H1 (cell line): Measurements from ENCODE around the gene CLINT1. TPM values are rescaled to one million over a fixed set of nuclear protein-coding genes. Genes with fewer than 3 reads are reported as not detected.

Experiments used
- CHD1 ChIP-seq: IDR thresholded peaks from 2 replicates; pipeline ENCODE4 v1.6.1; 2012; ENCODE audit warnings: low read depth, low read length, improper control_type of control experiment
- CHD2 ChIP-seq: IDR thresholded peaks from 2 replicates; pipeline ENCODE4 v1.6.1; 2012; ENCODE audit warnings: low read length, improper control_type of control experiment
- CHD7 ChIP-seq: fragments of 300-600 bp; sonication (generic); IDR thresholded peaks from 2 replicates; pipeline ENCODE4 v1.7.1; 2012; ENCODE audit warnings: low read length, moderate library complexity, mild to moderate bottlenecking, inconsistent platforms; ENCODE audit not compliant: insufficient replicate concordance
- HDAC2 ChIP-seq, 2 experiments: fragments of 300-600 bp in 1 of 2; sonication (generic) in 1 of 2; IDR thresholded peaks; 2 replicates each; pipeline ENCODE4 v1.6.1; 2011 to 2012; ENCODE audit warnings: low read depth in 2 of 2, low read length in 2 of 2, mild to moderate bottlenecking in 2 of 2, moderate library complexity in 2 of 2, borderline replicate concordance in 1 of 2, inconsistent platforms in 1 of 2
- JUND ChIP-seq: IDR thresholded peaks from 2 replicates; pipeline ENCODE4 v1.6.1; 2011; ENCODE audit warnings: mild to moderate bottlenecking, improper control_type of control experiment, low read length
- KDM4A ChIP-seq: IDR thresholded peaks from one replicate; pipeline ENCODE4 v1.7.1; 2012; ENCODE audit warnings: low read depth, mild to moderate bottlenecking, moderate library complexity, low read length, inconsistent platforms; ENCODE audit not compliant: severe bottlenecking
- KDM5A ChIP-seq: fragments of 200-600 bp; IDR thresholded peaks from 2 replicates; pipeline ENCODE4 v1.7.1; 2012; ENCODE audit warnings: mild to moderate bottlenecking, low read length, inconsistent platforms, mixed read lengths
- SIRT6 ChIP-seq: IDR thresholded peaks from one replicate; pipeline ENCODE4 v1.7.1; 2012; ENCODE audit warnings: low read length, inconsistent platforms
- polyA plus RNA-seq, 7 experiments: library from polyadenylated mRNA; depleted of rRNA in 3 of 7; stranded (reverse) in 5 of 7; unstranded in 2 of 7; fragments of >200 nt in 5 of 7; fragments of 200-250 nt in 2 of 7; gene quantifications; 1 replicate in 5 of 7; 2 replicates in 1 of 7; 4 replicates in 1 of 7; pipeline versions ENCODE4 v1.2.1 to v1.2.3, GENCODE V29; 2011 to 2013; ENCODE audit warnings: missing spikeins in 2 of 7, mixed read lengths in 2 of 7
- total RNA-seq: library from RNA; stranded (reverse); fragmentation: NEBNext Ultra II Directional; extraction: Animal tissue kit (Norgen Biotek cat#: 25700); gene quantifications from 2 replicates; pipeline ENCODE4 v1.2.1, GENCODE V29; 2021

Gene CLINT1
- total and polyA plus RNA-seq, 2 of the 8 experiments (the other 6 are each of a cell fraction or from before 2014, with no cell fraction given), result 85.9 to 140 TPM

- no peak for TF ChIP-seq HDAC2 (IDR thresholded peaks at IDR 0.05; ENCODE audit: borderline replicate concordance in 1 of 2, low read depth in 2 of 2, low read length in 2 of 2)
- TF ChIP-seq CHD2, result no peak
- no peak for TF ChIP-seq CHD1
- no peak for TF ChIP-seq CHD7
- no peak for TF ChIP-seq JUND
- no peak for TF ChIP-seq KDM5A
- TF ChIP-seq KDM4A, result no peak
- no peak for TF ChIP-seq SIRT6
Measured at GRCh38 chr5:157812086-157812485, 46.9 kb downstream of the CLINT1 start (continued).
